ENCODE measurements around the gene SLC9A9.

- no peak for TF ChIP-seq CTCF (conservative IDR thresholded peaks at IDR 0.05 in 1 of 2, IDR thresholded peaks at IDR 0.05 in 1 of 2; ENCODE audit: low read depth in 1 of 2, low read length in 2 of 2)
- no peak for TF ChIP-seq EZH2 (IDR thresholded peaks at IDR 0.05; ENCODE audit: low read length, missing control alignments)
Measured at GRCh38 chr3:143672396-143673165, 175.7 kb downstream of the SLC9A9 start.

Data from fibroblast of lung (primary cell).